Vagina (tissue), 2 donors: ENCODE measurements around the gene RBKS.

Experiments
- POLR2A ChIP-seq, 2 donors: fragments of 450-650 bp; IDR thresholded peaks; one replicate each; pipeline ENCODE4 v1.6.1; 2017; ENCODE audit warnings: antibody characterized with exemption in 2 of 2, mild to moderate bottlenecking in 2 of 2, moderate library complexity in 2 of 2
- POLR2AphosphoS5 ChIP-seq, 2 donors: sonication (generic); formaldehyde crosslinking; IDR thresholded peaks; one replicate each; pipeline ENCODE4 v1.9.0; 2017; ENCODE audit warnings: antibody characterized with exemption in 2 of 2, mild to moderate bottlenecking in 2 of 2, low read depth in 1 of 2; ENCODE audit not compliant: insufficient read depth in 1 of 2
- TF ChIP-seq, protein P1 (sequence below), 3 experiments: fragments of 450-650 bp in 2 of 3; fragments of 200-600 bp in 1 of 3; sonication (generic) in 1 of 3; IDR thresholded peaks; one replicate each; pipeline ENCODE4 v1.5.1; 2017 to 2019; ENCODE audit warnings: antibody characterized with exemption in 3 of 3, mild to moderate bottlenecking in 2 of 3, moderate library complexity in 2 of 3

DNA sequence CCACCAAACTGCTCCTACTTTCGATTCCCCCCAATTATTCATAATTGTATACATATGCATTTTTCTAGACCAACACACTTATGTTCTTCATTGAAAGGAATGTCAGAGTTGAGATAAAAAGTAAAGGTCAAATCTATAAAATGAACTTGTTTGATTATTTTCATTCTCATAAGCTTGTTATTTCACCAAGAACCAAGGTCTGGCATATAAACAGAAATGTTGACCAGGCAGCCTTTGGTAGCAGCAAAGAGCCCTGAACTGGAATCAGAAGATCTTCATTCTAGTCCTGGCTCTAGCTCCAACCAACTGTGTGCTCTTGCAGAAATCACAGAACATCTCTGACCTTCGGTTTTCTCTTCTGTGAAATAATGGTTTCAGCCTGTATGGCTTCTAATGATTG lies 42.9 kb downstream of the RBKS start:
- TF ChIP-seq POLR2A (IDR thresholded peaks at IDR 0.05) (no peak), POLR2AphosphoS5 (IDR thresholded peaks at IDR 0.05; ENCODE audit: insufficient read depth in 1 of 2, low read depth in 1 of 2) (no peak)
- TF ChIP-seq, protein P1, sequence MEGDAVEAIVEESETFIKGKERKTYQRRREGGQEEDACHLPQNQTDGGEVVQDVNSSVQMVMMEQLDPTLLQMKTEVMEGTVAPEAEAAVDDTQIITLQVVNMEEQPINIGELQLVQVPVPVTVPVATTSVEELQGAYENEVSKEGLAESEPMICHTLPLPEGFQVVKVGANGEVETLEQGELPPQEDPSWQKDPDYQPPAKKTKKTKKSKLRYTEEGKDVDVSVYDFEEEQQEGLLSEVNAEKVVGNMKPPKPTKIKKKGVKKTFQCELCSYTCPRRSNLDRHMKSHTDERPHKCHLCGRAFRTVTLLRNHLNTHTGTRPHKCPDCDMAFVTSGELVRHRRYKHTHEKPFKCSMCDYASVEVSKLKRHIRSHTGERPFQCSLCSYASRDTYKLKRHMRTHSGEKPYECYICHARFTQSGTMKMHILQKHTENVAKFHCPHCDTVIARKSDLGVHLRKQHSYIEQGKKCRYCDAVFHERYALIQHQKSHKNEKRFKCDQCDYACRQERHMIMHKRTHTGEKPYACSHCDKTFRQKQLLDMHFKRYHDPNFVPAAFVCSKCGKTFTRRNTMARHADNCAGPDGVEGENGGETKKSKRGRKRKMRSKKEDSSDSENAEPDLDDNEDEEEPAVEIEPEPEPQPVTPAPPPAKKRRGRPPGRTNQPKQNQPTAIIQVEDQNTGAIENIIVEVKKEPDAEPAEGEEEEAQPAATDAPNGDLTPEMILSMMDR (IDR thresholded peaks at IDR 0.05) = no peak
